Measurements from ENCODE around the gene CDK11B.
A peak's percentile ranks its signal among the peaks of the same experiment; 100 is the strongest.
"Not testable (repeated sequence)": the region's sequence is repeated elsewhere in the genome, so short reads cannot be mapped to it uniquely, and the experiment has no call there.

Gene CDK11B

DNA sequence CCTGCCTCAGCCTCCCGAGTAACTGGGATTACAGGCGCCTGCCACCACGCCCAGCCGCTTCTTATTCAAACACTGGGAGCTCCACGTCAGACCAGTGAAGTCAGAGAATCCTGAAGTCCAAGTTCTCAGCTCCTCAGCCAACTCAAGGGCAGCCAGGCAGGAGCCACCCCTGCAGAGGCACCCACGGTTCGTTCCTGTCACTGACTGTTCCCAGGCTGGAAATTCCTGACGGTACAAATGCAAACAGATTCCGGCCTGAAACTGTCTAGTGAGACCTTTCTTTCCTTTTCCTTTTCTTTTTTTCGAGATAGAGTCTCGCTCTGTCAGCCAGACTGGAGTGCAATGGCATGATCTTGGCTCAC, 22.1 kb upstream of the CDK11B start:
- DNase-seq, result peak; percentile 4

DNA sequence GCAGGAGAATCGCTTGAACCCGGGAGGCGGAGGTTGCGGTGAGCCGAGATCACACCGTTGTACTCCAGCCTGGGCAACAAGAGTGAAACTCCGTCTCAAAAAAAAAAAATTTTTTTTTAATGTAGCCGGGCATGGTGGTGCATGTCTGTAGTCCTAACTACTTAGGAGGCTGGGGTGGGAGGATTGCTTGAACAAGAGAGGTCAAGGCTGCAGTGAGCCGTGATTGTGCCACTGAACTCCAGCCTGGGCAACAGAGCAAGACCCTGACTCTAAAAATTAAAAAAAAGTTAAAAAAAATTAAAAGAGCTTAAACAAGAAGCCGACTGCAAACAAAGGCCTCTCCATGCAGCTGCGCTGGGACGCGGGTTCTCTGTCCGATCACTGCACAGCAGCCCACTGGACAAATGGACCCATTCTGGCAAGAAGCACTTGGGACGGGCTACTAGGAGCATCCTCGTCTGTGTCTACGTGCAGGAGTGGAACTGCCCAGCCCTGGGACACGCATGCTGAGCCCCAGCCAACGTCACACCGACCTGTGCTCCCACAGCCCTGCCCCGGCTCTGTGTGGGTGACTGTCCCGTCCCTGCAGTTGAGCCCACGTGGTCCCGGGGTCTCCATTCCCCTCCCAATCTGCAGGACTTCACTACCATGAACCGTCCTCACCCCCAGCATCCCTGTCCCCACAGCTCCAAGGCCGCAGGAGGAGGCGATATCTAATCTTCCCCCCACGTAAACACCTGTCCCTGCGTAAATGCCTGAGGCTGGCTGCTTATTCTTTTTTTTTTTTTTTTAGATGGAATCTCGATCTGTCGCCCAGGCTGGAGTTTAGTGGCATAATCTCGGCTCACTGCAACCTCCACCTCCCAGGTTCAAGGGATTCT, 21.5 kb upstream of the CDK11B start:
- no peak for DNase-seq

GRCh38 chr1:1678581-1679380, 20.0 kb upstream of the CDK11B start:
- DNase-seq, result no peak

DNA sequence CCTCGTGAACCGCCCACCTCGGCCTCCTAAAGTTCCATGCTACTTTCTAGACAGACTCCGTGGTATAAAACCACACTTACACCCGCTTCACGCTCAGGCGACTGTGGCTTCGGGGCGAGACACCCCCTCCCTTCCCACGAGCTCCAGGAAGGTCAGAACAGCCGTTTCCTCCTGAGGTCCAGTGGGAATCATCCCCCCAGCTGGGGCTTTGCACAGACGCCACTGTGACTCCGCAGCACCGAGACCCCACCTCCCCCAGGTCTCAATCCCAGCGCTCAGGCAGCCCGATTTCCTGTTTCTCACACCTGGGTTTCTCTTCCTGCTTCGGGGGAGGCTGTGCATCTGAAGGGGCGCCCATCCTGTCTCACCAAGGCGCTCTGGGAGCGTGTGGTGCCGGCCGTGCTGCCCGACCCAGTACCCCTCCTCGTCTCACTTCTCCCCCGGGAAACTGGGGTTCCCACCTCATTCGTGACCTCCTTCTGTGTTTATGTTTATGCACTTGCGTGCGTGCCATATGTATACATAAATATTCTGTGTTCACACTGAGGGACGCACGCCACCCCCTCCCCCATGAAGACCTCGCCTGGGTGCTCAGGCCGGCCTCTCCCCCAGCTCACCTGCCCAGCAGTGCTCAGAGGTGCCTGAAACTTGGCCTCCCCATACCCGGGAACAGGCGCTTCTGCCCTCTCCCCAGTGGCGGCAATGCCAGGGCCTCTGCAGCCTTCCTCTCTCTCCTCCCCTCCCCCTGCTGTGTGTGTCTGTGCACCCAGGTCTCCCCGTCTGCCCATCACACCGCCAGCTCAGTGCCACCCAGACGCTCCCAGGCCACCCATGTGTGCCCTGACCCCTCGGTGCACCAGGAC, 19.1 kb upstream of the CDK11B start:
- DNase-seq, result no peak

DNA sequence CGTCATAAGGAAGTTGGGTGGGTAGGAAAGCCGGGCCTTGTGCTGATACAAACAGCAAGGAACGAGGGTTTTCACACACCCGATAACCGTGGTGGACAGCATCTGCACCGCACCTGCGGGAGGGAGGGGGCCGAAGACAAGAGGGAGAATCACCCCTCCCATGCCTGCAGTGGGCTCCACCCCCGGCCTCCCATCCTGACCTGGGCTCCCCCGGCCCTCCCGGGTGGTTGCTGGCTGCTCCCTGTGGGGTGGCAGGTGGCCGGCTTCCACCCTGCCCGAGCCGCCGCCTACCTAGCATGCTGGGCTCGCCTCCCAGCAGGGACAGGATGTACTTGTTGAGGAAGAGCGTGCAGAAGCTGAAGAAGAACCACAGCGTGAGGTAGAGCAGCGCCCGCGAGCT, 17.3 kb upstream of the CDK11B start:
- DNase-seq, result not testable (repeated sequence)

GRCh38 chr1:1675218-1675617, 16.4 kb upstream of the CDK11B start:
- not testable (repeated sequence) for DNase-seq

DNA sequence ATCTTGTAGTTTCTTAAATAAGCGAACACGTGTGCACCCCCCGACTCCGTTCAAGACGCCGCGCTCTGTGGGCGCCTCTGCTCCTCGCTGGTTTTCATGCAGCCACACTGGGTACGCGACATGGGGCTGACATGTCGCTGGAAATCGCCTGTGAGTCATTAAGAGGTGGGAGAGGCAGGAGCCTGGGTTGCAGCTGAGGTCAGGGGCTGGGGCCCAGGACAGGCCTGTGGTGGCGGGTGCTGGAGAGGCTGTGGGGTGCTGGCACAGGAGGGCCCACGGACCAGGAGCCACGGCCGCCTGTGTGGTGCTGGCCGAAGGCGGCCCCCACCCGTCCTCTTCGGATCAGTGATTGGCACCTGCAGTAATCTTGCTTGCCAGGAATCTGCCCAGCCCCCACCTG, 16.0 kb upstream of the CDK11B start:
- DNase-seq, result not testable (repeated sequence)

- DNase-seq, result no peak
Measured at GRCh38 chr1:1672181-1672965, 13.6 kb upstream of the CDK11B start.

DNA sequence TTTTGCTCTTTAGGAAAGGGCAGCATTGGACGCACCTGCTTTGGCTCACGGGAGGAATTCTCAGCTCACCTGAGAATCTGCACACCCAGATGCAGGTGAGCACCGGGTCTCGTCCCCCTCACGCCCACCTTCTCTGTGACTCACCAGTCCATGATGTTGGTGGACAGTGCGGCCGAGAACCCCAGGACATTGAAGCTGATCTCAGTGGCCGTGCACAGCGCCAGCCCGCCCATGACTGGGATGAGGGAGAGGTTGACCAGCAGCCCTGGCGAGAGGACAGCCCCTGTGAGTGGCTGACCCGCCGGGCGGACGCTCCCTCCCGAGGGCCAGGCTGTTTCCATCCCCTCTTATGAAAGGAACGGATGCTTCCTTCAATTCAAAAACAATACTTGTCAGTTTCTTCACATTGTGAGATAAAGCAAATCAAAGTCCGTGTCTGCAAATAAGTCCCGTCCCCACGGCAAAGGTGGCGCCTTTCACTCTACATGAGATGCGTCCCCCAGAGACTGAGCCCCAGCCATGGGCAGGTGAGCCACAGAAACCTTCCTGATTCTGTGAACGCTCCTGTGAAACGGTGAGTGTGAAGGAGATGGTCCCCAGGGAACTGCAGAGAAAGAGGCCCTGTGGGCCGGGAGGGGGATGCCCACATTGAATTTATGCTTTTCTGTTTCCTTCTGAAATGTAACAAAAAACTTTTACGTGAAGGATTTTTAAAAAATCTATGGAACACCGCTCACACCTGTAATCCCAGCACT, 12.7 kb upstream of the CDK11B start:
- DNase-seq, result no peak

- no peak for DNase-seq
Measured at GRCh38 chr1:1670866-1671265, 12.1 kb upstream of the CDK11B start.

DNA sequence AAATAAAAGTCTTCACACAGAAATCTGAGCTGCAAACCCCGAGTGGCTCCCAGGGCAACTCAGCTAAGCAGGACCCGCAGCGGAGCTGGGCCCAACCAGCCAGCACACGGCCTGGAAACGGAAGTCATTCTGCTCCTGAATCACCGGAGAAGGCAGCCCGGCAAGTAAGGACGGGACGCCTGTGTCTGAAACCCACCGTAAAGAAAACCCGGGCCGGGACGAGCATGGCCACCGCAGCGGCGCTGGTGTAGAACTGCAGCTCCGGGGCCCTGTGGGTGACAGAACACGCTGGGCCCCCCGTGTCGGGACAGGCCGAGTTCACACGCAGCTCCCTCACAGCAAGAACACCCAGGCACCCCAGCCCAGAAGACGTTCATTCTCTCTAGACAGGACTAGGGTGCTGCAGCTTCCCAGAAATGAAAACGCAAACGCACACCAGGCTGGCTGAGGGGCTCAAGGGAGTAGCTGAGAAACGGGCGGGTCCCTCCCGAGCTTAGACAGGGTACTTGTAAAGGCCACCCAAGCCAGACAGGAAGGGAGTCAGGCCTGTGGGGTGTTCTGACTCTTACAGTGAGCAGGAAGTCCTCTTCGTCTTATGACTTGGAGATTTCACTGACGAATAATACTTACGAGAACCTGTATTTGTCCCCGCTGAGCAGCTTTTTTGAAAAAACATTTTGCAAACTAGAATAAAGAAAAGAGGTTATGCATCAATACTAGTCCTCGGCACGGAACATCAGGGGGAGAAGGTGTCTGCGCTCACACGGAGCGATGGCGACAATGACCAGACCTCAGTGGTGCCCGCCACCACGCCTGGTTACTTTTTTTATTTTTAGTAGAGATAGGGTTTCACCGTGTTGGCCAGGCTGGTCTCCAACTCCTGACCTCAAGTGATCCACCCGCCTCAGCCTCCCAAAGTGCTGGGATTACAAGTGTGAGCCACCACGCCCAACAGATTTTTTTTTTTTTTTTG, 10.9 kb upstream of the CDK11B start:
- DNase-seq, result no peak

DNA sequence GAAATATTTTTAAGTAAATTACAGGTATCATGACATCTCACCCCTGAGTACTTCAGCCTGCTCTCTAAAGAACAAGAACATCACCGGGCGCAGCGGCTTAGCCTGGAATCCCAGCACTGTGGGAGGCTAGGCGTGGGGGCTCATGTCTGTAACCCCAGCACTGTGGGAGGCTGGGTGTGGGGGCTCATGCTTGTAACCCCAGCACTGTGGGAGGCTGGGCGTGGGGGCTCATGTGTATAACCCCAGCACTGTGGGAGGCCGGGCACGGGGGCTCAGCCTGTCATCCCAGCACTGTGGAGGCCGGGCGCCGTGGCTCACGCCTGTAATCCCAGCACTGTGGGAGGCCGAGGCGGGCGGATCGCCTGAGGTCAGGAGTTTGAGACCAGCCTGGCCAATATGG, 7.7 kb upstream of the CDK11B start:
- DNase-seq, result no peak

GRCh38 chr1:1665815-1666251, 7.0 kb upstream of the CDK11B start:
- no peak for DNase-seq

DNA sequence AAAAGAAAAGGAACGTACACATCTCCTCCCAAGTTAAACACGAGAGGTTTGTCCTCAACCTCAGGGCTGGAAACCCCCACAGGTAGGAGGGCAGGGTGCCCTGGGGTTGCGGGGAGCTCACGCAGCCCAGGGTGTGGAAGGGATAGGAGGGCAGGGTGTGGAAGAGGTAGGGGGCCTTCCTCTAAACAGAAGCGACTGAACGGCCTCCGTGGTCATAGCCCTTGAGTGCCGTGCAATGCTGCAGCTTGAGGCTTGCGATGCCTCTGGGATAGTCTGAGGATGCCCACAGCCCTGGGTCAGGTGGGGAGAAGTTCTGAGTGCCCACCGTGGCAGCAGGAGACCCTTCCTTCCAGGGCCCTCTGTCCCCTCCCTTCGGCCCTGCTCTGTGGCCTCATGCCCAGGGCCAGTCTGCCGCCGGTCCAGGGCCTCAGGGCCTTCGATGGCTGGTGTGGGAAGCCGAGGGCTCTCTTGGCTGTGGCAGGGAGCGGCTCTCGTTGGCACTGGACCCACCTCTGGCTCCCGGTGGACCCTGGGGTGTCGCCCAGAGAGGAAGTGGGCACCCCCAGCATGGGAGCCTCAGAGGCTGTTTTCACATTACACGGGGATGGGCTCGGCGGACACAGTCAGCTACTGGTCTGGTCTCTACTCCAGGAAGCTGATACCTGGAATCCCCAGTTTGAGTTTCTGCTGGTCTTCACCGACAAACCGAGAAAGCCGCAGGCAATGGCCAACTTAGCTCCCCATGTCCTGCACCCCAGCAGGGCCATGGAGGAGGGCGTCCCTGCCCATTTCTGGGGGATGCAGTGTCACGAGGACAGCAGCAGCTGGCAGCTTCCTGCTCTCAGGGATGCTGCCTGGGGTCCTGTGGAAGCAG, 6.4 kb upstream of the CDK11B start:
- no peak for DNase-seq

GRCh38 chr1:1664318-1664717, 5.5 kb upstream of the CDK11B start:
- not testable (repeated sequence) for DNase-seq

DNA sequence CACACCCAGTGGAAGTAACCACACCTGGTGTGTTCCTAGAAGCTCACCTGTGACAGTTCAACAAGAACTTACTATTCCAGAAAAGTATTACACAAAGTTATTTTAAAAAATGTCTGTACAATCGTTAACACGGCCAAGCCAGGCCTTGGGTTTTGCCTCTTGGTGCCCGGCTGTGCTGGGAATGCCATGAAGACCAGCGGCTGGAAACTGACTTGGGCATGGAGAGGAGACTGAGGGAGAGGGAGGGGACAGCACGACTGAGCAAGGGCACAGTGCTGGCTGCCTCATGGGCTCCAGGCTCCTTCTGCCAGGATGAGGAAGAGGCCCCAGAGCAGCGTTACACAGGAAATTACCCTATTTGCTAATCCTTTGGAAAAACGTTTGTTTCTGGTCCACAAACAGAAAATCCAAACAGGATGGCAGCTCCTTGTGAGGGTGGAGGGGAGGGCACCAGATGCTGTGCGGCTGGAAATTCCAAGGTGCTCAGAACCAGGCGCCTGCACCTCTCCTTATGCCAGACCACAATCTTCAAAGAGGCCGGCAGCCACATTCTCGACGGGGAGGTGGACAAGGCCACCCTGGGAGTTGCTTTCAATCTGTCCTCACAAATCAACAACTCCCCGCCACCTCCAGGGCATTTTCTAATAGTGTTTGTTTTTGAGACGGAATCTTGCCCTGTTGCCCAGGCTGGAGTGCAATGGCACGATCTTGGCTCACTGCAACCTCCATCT, 4.2 kb upstream of the CDK11B start:
- not testable (repeated sequence) for DNase-seq

DNA sequence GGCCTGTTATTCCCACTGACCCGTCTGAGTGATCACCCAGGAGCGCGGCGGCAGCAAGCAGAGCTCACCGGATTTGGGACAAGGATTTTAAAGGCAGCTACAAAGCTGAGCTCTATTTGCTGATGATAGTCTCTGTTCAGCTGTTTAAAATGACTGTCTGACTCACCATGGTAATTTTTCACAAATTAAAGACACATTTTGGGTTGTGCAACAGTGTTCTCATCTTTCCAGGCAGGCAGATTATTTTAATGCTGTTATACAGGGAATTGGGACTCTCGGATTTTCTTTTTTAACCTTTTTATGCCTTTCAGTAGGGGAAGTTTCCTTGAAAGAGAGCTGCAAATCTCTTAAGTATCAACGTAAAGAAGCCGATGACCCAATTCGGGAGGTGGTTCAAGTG, 3.6 kb upstream of the CDK11B start:
- not testable (repeated sequence) for DNase-seq

GRCh38 chr1:1648265-1648664, 10.5 kb downstream of the CDK11B start:
- DNase-seq, result not testable (repeated sequence)

Measured in kidney glomerular epithelial cell (primary cell).